Left ventricle myocardium superior (tissue), 1 donor: ENCODE measurements around the gene CACNB4. TPM values are rescaled to one million over a fixed set of nuclear protein-coding genes. Genes with fewer than 3 reads are reported as not detected.

Experiments
- ATAC-seq: fragments of 200-7000 bp; cut with Tn5 transposase; one replicate; pipeline ENCODE4 v1.9.1; 2020; ENCODE audit warnings: mild to moderate bottlenecking, moderate library complexity
- DNase-seq: peaks from one replicate; pipeline ENCODE4 v3.0.0-alpha.2; 2020
- intact Hi-C: fragments of 100-400 bp; cut with micrococcal nuclease; formaldehyde crosslinking; loops from one replicate; pipeline ENCODE4 v1.11.0; 2022
- total RNA-seq: library from RNA; stranded (reverse); fragmentation: NEBNext Ultra II Directional; extraction: Animal tissue kit (Norgen Biotek cat#: 25700); gene quantifications from one replicate; pipeline ENCODE4 v1.2.1, GENCODE V29; 2021
- donor health status: DM: no; HTN: yes; CAD: no; lungs with severe emphysema.

The CACNB4 gene
- total RNA-seq, 1 donor from 2014 or later: 0.32 TPM

GRCh38 chr2:151989378-151989777 lies 109.5 kb downstream of the CACNB4 start:
- no peak for ATAC-seq
- intact Hi-C loops: no loop called here
- no peak for DNase-seq

GRCh38 chr2:151987484-151987883 lies 111.4 kb downstream of the CACNB4 start:
- intact Hi-C loops: no loop called here
- no peak for DNase-seq
- ATAC-seq: no peak

GRCh38 chr2:151984424-151985083 lies 114.3 kb downstream of the CACNB4 start:
- intact Hi-C loops: no loop called here
- no peak for ATAC-seq

GRCh38 chr2:151983221-151983620 lies 115.6 kb downstream of the CACNB4 start:
- ATAC-seq: no peak
- DNase-seq: no peak
- intact Hi-C loops: no loop called here

More at GRCh38 chr2:151984424-151985083, 114.3 kb downstream of the CACNB4 start:
- no peak for DNase-seq

- intact Hi-C loops: no loop called here
- DNase-seq (no peak), ATAC-seq (no peak)
Observed at GRCh38 chr2:151981886-151982285, 117.0 kb downstream of the CACNB4 start.

- no peak for ATAC-seq
- DNase-seq: no peak
- intact Hi-C loops: no loop called here
Observed at GRCh38 chr2:151979694-151980093, 119.2 kb downstream of the CACNB4 start.

- DNase-seq (no peak), ATAC-seq (no peak)
- intact Hi-C loops: no loop called here
Observed at GRCh38 chr2:151978709-151979108, 120.1 kb downstream of the CACNB4 start.

- DNase-seq (no peak), ATAC-seq (no peak)
- intact Hi-C loops: no loop called here
Observed at GRCh38 chr2:151977631-151978030, 121.2 kb downstream of the CACNB4 start.

GRCh38 chr2:151976945-151977353 lies 121.9 kb downstream of the CACNB4 start:
- no peak for ATAC-seq
- no peak for DNase-seq
- intact Hi-C loops: no loop called here

GRCh38 chr2:151975460-151976414 lies 123.1 kb downstream of the CACNB4 start:
- DNase-seq (no peak), ATAC-seq (no peak)
- intact Hi-C loops: no loop called here

- ATAC-seq (no peak), DNase-seq (no peak)
- intact Hi-C loops: no loop called here
Observed at GRCh38 chr2:151974988-151975387, 123.9 kb downstream of the CACNB4 start.

- intact Hi-C loops: no loop called here
- ATAC-seq: peak; percentile 57
- peak; percentile 34 for DNase-seq
Observed at GRCh38 chr2:151973901-151974199, 125.0 kb downstream of the CACNB4 start.

GRCh38 chr2:151973013-151973900 lies 125.6 kb downstream of the CACNB4 start:
- ATAC-seq (no peak), DNase-seq (no peak)
- intact Hi-C loops: no loop called here

- intact Hi-C loops: no loop called here
- no peak for DNase-seq
- ATAC-seq: no peak
Observed at GRCh38 chr2:151972241-151973012, 126.4 kb downstream of the CACNB4 start.

GRCh38 chr2:151971301-151972051 lies 127.4 kb downstream of the CACNB4 start:
- ATAC-seq: no peak
- intact Hi-C loops: no loop called here
- DNase-seq: no peak

- DNase-seq (no peak), ATAC-seq (no peak)
- intact Hi-C loops: no loop called here
Observed at GRCh38 chr2:151968770-151969470, 129.9 kb downstream of the CACNB4 start.

GRCh38 chr2:151967829-151968722 lies 130.8 kb downstream of the CACNB4 start:
- ATAC-seq (no peak), DNase-seq (no peak)
- intact Hi-C loops: no loop called here
